ENCODE results near the gene SLC25A18. TPM values are rescaled to one million over a fixed set of nuclear protein-coding genes. Genes with fewer than 3 reads are reported as not detected.

The SLC25A18 gene
- total RNA-seq, 1 experiment from 2014 or later, result 2.1 TPM

GRCh38 chr22:17592201-17592600 is 28.9 kb downstream of the SLC25A18 start (continued):
- no peak for TF ChIP-seq ELF4 (CRISPR knock-in tag; IDR thresholded peaks at IDR 0.05; ENCODE audit: low read depth)

- no peak overlapping the region for H3K4me3 Mint-ChIP-seq
- H3K4me1 Mint-ChIP-seq, result no peaks in the 10 kb centered on the region
- ATAC-seq, result no peak
- H3K27ac Mint-ChIP-seq, result no peak overlapping the region; the same call in 1 of the 2 replicates
- H3K9me3 Mint-ChIP-seq, result no peaks in the 10 kb centered on the region
- peaks cover 84% of the 10 kb centered on the region for H3K36me3 Mint-ChIP-seq
- CTCF ChIA-PET, result interaction anchor here (1.0 kb wide), 1 partner anchor 131 kb away, joined by 3 read pairs; no protein-coding TSS in a partner anchor
- no peaks in the 10 kb centered on the region for H3K27me3 Mint-ChIP-seq (ENCODE audit: low read depth)
- no peak for TF ChIP-seq MYBL2 (CRISPR knock-in tag; IDR thresholded peaks at IDR 0.05)
- no peak for TF ChIP-seq MLX (CRISPR knock-in tag; IDR thresholded peaks at IDR 0.05)
- no peak for TF ChIP-seq TEAD1 (CRISPR knock-in tag; IDR thresholded peaks at IDR 0.05)
- no peak for TF ChIP-seq HMGXB4 (CRISPR knock-in tag; IDR thresholded peaks at IDR 0.05)
- TF ChIP-seq ZNF281 (CRISPR knock-in tag; IDR thresholded peaks at IDR 0.05), result no peak
- TF ChIP-seq ZBTB21 (CRISPR knock-in tag; IDR thresholded peaks at IDR 0.05; ENCODE audit: borderline replicate concordance), result no peak
- TF ChIP-seq ESRRA (CRISPR knock-in tag; IDR thresholded peaks at IDR 0.05; ENCODE audit: borderline replicate concordance), result no peak
- TF ChIP-seq GTF2I (CRISPR knock-in tag; conservative IDR thresholded peaks at IDR 0.05), result no peak
- TF ChIP-seq MAX (CRISPR knock-in tag; IDR thresholded peaks at IDR 0.05), result no peak
- no peak for TF ChIP-seq ATF1 (CRISPR knock-in tag; IDR thresholded peaks at IDR 0.05)
- no peak for DNase-seq (ENCODE audit: low spot score)
- POLR2A ChIA-PET, result interaction anchor here (0.6 kb wide), 1 partner anchor 11 kb away, joined by 3 read pairs; no protein-coding TSS in a partner anchor
These were observed 32.9 kb downstream of the SLC25A18 start for GRCh38 chr22:17596226-17596625.

- Mint-ChIP-seq H3K9me3 (no peaks in the 10 kb centered on the region), H3K27ac (no peak overlapping the region), H3K27me3 (ENCODE audit: low read depth) (no peaks in the 10 kb centered on the region), H3K4me3 (no peak overlapping the region), H3K36me3 (peaks cover 77% of the 10 kb centered on the region), H3K4me1 (no peaks in the 10 kb centered on the region)
- ChIA-PET CTCF (no interaction called here), POLR2A (interaction anchor here (0.7 kb wide), 1 partner anchor 35 kb away, joined by 4 read pairs; no protein-coding TSS in a partner anchor)
- DNase-seq (ENCODE audit: low spot score) (no peak), ATAC-seq (no peak)
- TF ChIP-seq USF2 (CRISPR knock-in tag; IDR thresholded peaks at IDR 0.05) (no peak), ZMAT4 (CRISPR knock-in tag; IDR thresholded peaks at IDR 0.05) (no peak), PRDM15 (CRISPR knock-in tag; IDR thresholded peaks at IDR 0.05) (no peak), ETV6 (CRISPR knock-in tag; IDR thresholded peaks at IDR 0.05) (no peak), E2F1 (CRISPR knock-in tag; IDR thresholded peaks at IDR 0.05) (no peak), CDX4 (CRISPR knock-in tag; IDR thresholded peaks at IDR 0.05; ENCODE audit: borderline replicate concordance) (no peak), EMX1 (CRISPR knock-in tag; IDR thresholded peaks at IDR 0.05) (no peak), ATF2 (CRISPR knock-in tag; IDR thresholded peaks at IDR 0.05; ENCODE audit: borderline replicate concordance, low read depth) (no peak)
These were observed 33.9 kb downstream of the SLC25A18 start for GRCh38 chr22:17597217-17597616.
